ENCODE results near the gene IFNA1. TPM values are rescaled to one million over a fixed set of nuclear protein-coding genes. Genes with fewer than 3 reads are reported as not detected.

IFNA1 gene
- total RNA-seq, 1 experiment from 2014 or later: not detected

- H3K27ac ChIP-seq (ENCODE audit: insufficient read length, low read depth, low read length): no peak overlapping the region
- no peaks in the 10 kb centered on the region for H3K9me3 ChIP-seq (ENCODE audit: control insufficient read depth, low read depth, low read length)
- DNase-seq: no peak
- no peaks in the 10 kb centered on the region for H3K23me2 ChIP-seq (ENCODE audit: insufficient read length, low read depth, low read length, poor library complexity, severe bottlenecking)
- Mint-ChIP-seq H3K4me1 (no peaks in the 10 kb centered on the region), H3K27me3 (ENCODE audit: low read depth) (peaks cover 4% of the 10 kb centered on the region), H3K27ac (no peak overlapping the region), H3K36me3 (ENCODE audit: insufficient read depth in 1 of 3, low read depth in 3 of 3) (no peaks in the 10 kb centered on the region), H3K4me3 (no peak overlapping the region), H3K9me3 (no peaks in the 10 kb centered on the region)
- no peaks in the 10 kb centered on the region for H4K20me1 ChIP-seq (ENCODE audit: control insufficient read depth, insufficient read depth, insufficient read length)
- no peak overlapping the region for H2BK12ac ChIP-seq (ENCODE audit: insufficient read length, low read depth, low read length)
- no peak overlapping the region for H3K56ac ChIP-seq (ENCODE audit: insufficient read length, low read depth, low read length)
- no peak overlapping the region for H2BK15ac ChIP-seq (ENCODE audit: low read depth, low read length)
- H2AK5ac ChIP-seq (ENCODE audit: insufficient read length, low read length): no peak overlapping the region
- WGBS (ENCODE audit: extremely low coverage, insufficient read length, low lambda C conversion rate): no CpG with 5 or more reads among the region's 4 CpGs
- H4K5ac ChIP-seq (ENCODE audit: insufficient read length, low read depth, low read length): no peak overlapping the region
- no peak overlapping the region for H4K8ac ChIP-seq (replicated peaks; ENCODE audit: insufficient read length, low read depth, low read length)
- H2AFZ ChIP-seq (ENCODE audit: low read length): no peak overlapping the region
- H3K4me2 ChIP-seq (ENCODE audit: insufficient read depth, insufficient read length, low read length): no peak overlapping the region
- no peak overlapping the region for H2BK120ac ChIP-seq (ENCODE audit: low read depth, low read length, poor library complexity, severe bottlenecking)
- no peak overlapping the region for H3T11ph ChIP-seq (ENCODE audit: low read length)
- H2BK20ac ChIP-seq (ENCODE audit: low read depth, low read length, poor library complexity, severe bottlenecking): no peak overlapping the region
- H3K79me1 ChIP-seq (ENCODE audit: insufficient read depth, low read depth, low read length, poor library complexity, severe bottlenecking): no peaks in the 10 kb centered on the region
- no peak overlapping the region for H2BK5ac ChIP-seq (ENCODE audit: insufficient read length, low read length)
- no peak overlapping the region for H3K4ac ChIP-seq (ENCODE audit: low read depth, low read length)
- no peaks in the 10 kb centered on the region for H3K4me1 ChIP-seq (ENCODE audit: insufficient read depth, low read length)
- TF ChIP-seq CTCF (conservative IDR thresholded peaks at IDR 0.05): no peak
- H3K79me2 ChIP-seq (ENCODE audit: insufficient read depth, low read length): no peaks in the 10 kb centered on the region
- no peak overlapping the region for H3K18ac ChIP-seq (ENCODE audit: insufficient read length, low read depth, low read length)
- H3K23ac ChIP-seq (ENCODE audit: insufficient read length, low read depth, low read length): no peak overlapping the region
- H3K14ac ChIP-seq (ENCODE audit: insufficient read depth, low read length): no peak overlapping the region
- no peaks in the 10 kb centered on the region for H3K27me3 ChIP-seq (ENCODE audit: insufficient read depth, low read length)
- no peak overlapping the region for H4K91ac ChIP-seq (ENCODE audit: insufficient read length, low read depth, low read length)
- H3K9ac ChIP-seq (ENCODE audit: extremely low read depth, insufficient read length, low read length): no peak overlapping the region
Observed at GRCh38 chr9:21413151-21413550, 27.1 kb upstream of the IFNA1 start.
